HEK293 (cell line): ENCODE measurements around the gene IFT122.

ENCODE experiments used
- OSR2 ChIP-seq: fragments of 450-650 bp; formaldehyde crosslinking; IDR thresholded peaks from 2 replicates; pipeline ENCODE4 v1.5.1; 2016; ENCODE audit warnings: missing biosample characterization, missing genetic modification characterization
- ZNF561 ChIP-seq: fragments of 450-650 bp; IDR thresholded peaks from 2 replicates; pipeline ENCODE4 v1.5.1; 2018; ENCODE audit warnings: missing biosample characterization, missing genetic modification characterization, borderline replicate concordance
- ZNF76 ChIP-seq: fragments of 450-650 bp; formaldehyde crosslinking; IDR thresholded peaks from 2 replicates; pipeline ENCODE4; 2016; ENCODE audit warnings: low read depth, missing biosample characterization, missing genetic modification characterization, borderline replicate concordance

DNA sequence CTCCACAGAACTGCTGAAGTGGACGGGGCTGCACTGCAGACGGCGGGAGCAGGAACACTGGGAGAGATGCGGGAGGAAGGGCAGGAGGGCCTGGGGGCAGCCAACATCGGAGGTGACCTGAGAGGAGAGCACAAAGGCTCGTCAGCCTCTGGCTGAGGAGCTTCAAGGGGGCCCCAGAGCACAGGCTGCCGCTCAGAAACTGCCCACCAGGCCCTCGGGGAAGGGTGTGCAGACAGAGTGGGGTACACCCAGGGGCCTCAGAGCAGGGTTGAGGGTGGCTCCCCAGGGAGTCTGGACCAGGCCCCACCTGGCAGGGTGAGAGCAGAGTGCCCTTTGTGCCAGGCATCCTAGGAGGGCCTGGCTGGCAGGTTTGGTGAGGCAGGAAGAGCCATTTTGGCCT is 73.7 kb downstream of the IFT122 start:
- no peak for TF ChIP-seq ZNF561 (tag by site-specific recombination)
- no peak for TF ChIP-seq ZNF76 (tag by site-specific recombination)
- no peak for TF ChIP-seq OSR2 (tag by site-specific recombination)
